Measurements from ENCODE around the gene NOVA1.

The NOVA1 gene

DNA sequence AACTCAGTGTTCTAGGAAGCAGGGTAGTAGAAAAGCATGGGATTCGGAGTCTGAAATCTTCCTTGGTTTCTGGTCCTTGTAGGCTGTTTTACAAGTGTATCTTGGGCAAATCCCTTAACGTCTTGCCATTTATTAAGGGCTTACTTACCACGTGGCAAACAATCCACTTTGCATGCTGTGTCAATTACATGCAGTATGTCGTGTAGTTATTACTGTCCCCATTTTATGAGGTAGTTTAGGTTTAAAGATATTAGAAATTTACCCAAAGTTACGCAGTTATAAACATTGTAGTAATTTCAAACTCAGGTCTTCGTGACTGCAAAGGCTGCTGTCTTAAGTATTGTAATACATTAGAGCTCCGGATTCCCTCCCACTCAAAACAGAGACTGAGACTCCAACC is 1.5 kb upstream of the NOVA1 start:
- no peak for DNase-seq (ENCODE audit: low spot score in 2 of 2)

GRCh38 chr14:26598672-26599131 is 869 bp upstream of the NOVA1 start:
- Mint-ChIP-seq H3K27ac (ENCODE audit: low read depth) (no peak overlapping the region), H3K36me3 (ENCODE audit: insufficient read depth) (no peaks in the 10 kb centered on the region)

More for the DNA sequence above, 1.5 kb upstream of the NOVA1 start:
- Mint-ChIP-seq H3K27me3 (no peaks in the 10 kb centered on the region), H3K36me3 (ENCODE audit: insufficient read depth) (no peaks in the 10 kb centered on the region), H3K9me3 (no peaks in the 10 kb centered on the region), H3K4me3 (no peak overlapping the region), H3K4me1 (no peaks in the 10 kb centered on the region), H3K27ac (ENCODE audit: low read depth) (no peak overlapping the region)
- ATAC-seq (replicated peaks; ENCODE audit: extremely low read depth, poor library complexity, severe bottlenecking), result no peak

GRCh38 chr14:26598081-26598671 is 343 bp upstream of the NOVA1 start:
- no peak for DNase-seq (ENCODE audit: low spot score in 2 of 2)
- Mint-ChIP-seq H3K4me3 (no peak overlapping the region), H3K36me3 (ENCODE audit: insufficient read depth) (no peaks in the 10 kb centered on the region), H3K27ac (ENCODE audit: low read depth) (no peak overlapping the region), H3K27me3 (no peaks in the 10 kb centered on the region), H3K4me1 (no peaks in the 10 kb centered on the region), H3K9me3 (no peaks in the 10 kb centered on the region)
- ATAC-seq (replicated peaks; ENCODE audit: extremely low read depth, poor library complexity, severe bottlenecking), result no peak

More at GRCh38 chr14:26598672-26599131, 869 bp upstream of the NOVA1 start:
- Mint-ChIP-seq H3K4me1 (no peaks in the 10 kb centered on the region), H3K4me3 (no peak overlapping the region), H3K27me3 (no peaks in the 10 kb centered on the region), H3K9me3 (no peaks in the 10 kb centered on the region)
- DNase-seq (ENCODE audit: low spot score in 2 of 2) (no peak), ATAC-seq (replicated peaks; ENCODE audit: extremely low read depth, poor library complexity, severe bottlenecking) (no peak)

DNA sequence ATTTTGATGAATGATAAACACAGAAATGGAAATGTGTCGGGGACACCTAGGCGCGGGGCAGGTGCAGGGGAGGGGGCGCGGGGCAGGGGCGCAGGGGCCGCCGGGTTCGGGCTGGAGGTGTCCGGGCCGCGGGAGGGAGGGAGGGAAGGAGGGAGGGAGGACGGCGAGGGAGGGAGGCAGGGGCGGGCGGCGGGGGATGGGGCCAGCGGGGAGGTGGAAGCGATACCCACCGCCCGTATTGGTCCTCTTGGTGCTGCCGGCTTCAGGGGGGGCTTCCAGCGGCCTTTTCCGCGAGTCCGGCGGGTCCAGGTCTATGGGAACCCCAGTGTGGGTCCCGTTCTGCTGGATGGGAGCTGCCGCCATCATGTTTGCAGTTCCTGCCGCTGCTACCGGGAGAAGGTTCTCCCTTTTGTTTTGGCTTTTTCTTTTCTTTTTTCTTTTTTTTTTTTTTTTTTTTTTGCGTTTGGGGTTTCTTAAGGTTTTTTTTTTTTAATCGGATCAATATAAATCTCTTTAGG is 703 bp downstream of the NOVA1 start:
- no peaks in the 10 kb centered on the region for H3K36me3 Mint-ChIP-seq (ENCODE audit: insufficient read depth)
- no peak for DNase-seq (ENCODE audit: low spot score in 2 of 2)
- no peaks in the 10 kb centered on the region for H3K27me3 Mint-ChIP-seq
- H3K27ac Mint-ChIP-seq (ENCODE audit: low read depth), result no peak overlapping the region
- H3K4me1 Mint-ChIP-seq, result no peaks in the 10 kb centered on the region
- ATAC-seq (replicated peaks; ENCODE audit: extremely low read depth, poor library complexity, severe bottlenecking), result no peak
- no peaks in the 10 kb centered on the region for H3K9me3 Mint-ChIP-seq
- no peak overlapping the region for H3K4me3 Mint-ChIP-seq

DNA sequence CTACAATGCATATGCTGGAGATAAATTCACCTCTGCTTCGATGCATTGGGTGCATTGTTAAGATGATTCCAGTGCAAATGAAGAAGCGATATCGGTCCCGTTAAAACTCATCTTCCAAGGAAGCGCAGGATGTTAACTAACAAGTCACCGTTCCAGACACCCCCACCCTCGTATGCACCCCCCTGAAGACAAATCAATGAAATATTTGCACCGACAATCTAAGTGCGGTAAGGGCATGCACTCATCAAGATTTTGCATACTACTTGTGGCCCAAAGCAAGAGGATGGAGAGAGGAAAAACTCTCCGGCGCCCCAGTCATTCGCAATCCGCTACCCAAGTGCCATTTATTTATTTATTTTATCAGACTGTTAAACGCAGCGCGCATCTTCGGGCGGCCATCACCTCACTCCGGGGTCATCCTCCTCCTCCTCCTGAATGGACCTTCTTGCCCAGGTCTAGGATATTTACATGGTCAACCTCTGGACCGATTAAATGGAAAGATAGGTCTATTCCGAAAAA is 1.2 kb downstream of the NOVA1 start:
- Mint-ChIP-seq H3K27ac (ENCODE audit: low read depth) (no peak overlapping the region), H3K27me3 (no peaks in the 10 kb centered on the region), H3K4me3 (no peak overlapping the region), H3K4me1 (no peaks in the 10 kb centered on the region), H3K9me3 (no peaks in the 10 kb centered on the region), H3K36me3 (ENCODE audit: insufficient read depth) (no peaks in the 10 kb centered on the region)
- DNase-seq (ENCODE audit: low spot score in 2 of 2) (no peak), ATAC-seq (replicated peaks; ENCODE audit: extremely low read depth, poor library complexity, severe bottlenecking) (no peak)

GRCh38 chr14:26595926-26596542 is 1.8 kb downstream of the NOVA1 start:
- no peak for ATAC-seq (replicated peaks; ENCODE audit: extremely low read depth, poor library complexity, severe bottlenecking)
- no peaks in the 10 kb centered on the region for H3K36me3 Mint-ChIP-seq (ENCODE audit: insufficient read depth)
- no peak overlapping the region for H3K27ac Mint-ChIP-seq (ENCODE audit: low read depth)
- H3K4me3 Mint-ChIP-seq, result no peak overlapping the region
- H3K9me3 Mint-ChIP-seq, result no peaks in the 10 kb centered on the region
- H3K27me3 Mint-ChIP-seq, result no peaks in the 10 kb centered on the region
- DNase-seq (ENCODE audit: low spot score in 2 of 2), result no peak
- H3K4me1 Mint-ChIP-seq, result no peaks in the 10 kb centered on the region

GRCh38 chr14:26594756-26595545 is 2.9 kb downstream of the NOVA1 start:
- Mint-ChIP-seq H3K4me3 (no peak overlapping the region), H3K9me3 (no peaks in the 10 kb centered on the region), H3K4me1 (no peaks in the 10 kb centered on the region), H3K27me3 (no peaks in the 10 kb centered on the region), H3K36me3 (ENCODE audit: insufficient read depth) (no peaks in the 10 kb centered on the region), H3K27ac (ENCODE audit: low read depth) (no peak overlapping the region)
- DNase-seq (ENCODE audit: low spot score in 2 of 2) (no peak), ATAC-seq (replicated peaks; ENCODE audit: extremely low read depth, poor library complexity, severe bottlenecking) (no peak)

- Mint-ChIP-seq H3K36me3 (ENCODE audit: insufficient read depth) (no peaks in the 10 kb centered on the region), H3K4me3 (no peak overlapping the region), H3K9me3 (no peaks in the 10 kb centered on the region), H3K27me3 (no peaks in the 10 kb centered on the region), H3K4me1 (no peaks in the 10 kb centered on the region), H3K27ac (ENCODE audit: low read depth) (no peak overlapping the region)
- DNase-seq (ENCODE audit: low spot score in 2 of 2) (no peak), ATAC-seq (replicated peaks; ENCODE audit: extremely low read depth, poor library complexity, severe bottlenecking) (no peak)
These were observed 3.7 kb downstream of the NOVA1 start for GRCh38 chr14:26594148-26594547.

DNA sequence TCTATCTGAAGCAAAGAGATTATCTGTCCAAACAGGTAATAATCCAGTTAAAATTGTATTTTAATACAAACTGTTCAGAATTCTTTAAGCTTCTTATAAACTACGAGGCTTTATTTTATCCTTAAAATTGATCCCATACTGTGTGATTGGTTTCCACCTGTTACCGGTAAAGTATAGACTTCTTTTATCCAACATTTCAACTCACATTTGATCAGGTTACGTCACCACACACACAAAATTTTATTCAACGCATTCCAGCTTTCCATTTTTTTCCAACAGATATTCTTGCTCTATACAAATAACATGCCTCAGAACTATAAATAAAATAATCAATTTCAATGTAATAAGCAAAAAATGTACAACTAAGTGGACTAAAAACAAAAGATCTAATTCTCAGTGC is 4.5 kb downstream of the NOVA1 start:
- ATAC-seq (replicated peaks; ENCODE audit: extremely low read depth, poor library complexity, severe bottlenecking) (no peak), DNase-seq (ENCODE audit: low spot score in 2 of 2) (no peak)
- H3K4me1 Mint-ChIP-seq, result no peaks in the 10 kb centered on the region
- H3K27ac Mint-ChIP-seq (ENCODE audit: low read depth), result no peak overlapping the region
- H3K36me3 Mint-ChIP-seq (ENCODE audit: insufficient read depth), result no peaks in the 10 kb centered on the region
- no peaks in the 10 kb centered on the region for H3K9me3 Mint-ChIP-seq
- H3K4me3 Mint-ChIP-seq, result no peak overlapping the region
- H3K27me3 Mint-ChIP-seq, result no peaks in the 10 kb centered on the region

GRCh38 chr14:26589925-26590324 is 7.9 kb downstream of the NOVA1 start:
- Mint-ChIP-seq H3K36me3 (ENCODE audit: insufficient read depth) (no peaks in the 10 kb centered on the region), H3K27ac (ENCODE audit: low read depth) (no peak overlapping the region), H3K4me3 (no peak overlapping the region), H3K27me3 (no peaks in the 10 kb centered on the region), H3K4me1 (no peaks in the 10 kb centered on the region), H3K9me3 (no peaks in the 10 kb centered on the region)
- ATAC-seq (replicated peaks; ENCODE audit: extremely low read depth, poor library complexity, severe bottlenecking) (no peak), DNase-seq (ENCODE audit: low spot score in 2 of 2) (no peak)

DNA sequence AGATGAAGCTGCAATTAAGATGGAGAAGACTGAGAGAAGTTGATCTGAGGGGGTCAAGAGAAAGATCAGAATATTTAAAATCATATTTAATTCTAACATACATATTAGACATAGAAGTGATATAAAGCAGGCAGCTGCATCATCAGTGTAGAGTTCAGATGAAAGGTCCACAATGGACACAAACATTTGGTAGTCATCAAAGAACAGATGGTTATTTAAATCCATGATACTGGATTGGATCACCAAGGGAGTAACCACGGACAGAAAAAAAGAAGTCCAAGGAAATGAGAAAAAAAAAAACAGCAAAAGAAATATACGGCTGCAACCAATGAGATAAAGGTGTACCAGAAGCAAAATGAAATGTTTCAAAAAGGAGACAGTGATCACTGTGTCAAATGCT is 20.1 kb downstream of the NOVA1 start:
- H3K4me1 Mint-ChIP-seq, result no peaks in the 10 kb centered on the region
- no peak overlapping the region for H3K27ac Mint-ChIP-seq (ENCODE audit: low read depth)
- peaks cover 14% of the 10 kb centered on the region for H3K9me3 Mint-ChIP-seq
- H3K36me3 Mint-ChIP-seq (ENCODE audit: insufficient read depth), result no peaks in the 10 kb centered on the region
- ATAC-seq (replicated peaks; ENCODE audit: extremely low read depth, poor library complexity, severe bottlenecking) (no peak), DNase-seq (ENCODE audit: low spot score in 2 of 2) (no peak)
- no peak overlapping the region for H3K4me3 Mint-ChIP-seq
- no peaks in the 10 kb centered on the region for H3K27me3 Mint-ChIP-seq

DNA sequence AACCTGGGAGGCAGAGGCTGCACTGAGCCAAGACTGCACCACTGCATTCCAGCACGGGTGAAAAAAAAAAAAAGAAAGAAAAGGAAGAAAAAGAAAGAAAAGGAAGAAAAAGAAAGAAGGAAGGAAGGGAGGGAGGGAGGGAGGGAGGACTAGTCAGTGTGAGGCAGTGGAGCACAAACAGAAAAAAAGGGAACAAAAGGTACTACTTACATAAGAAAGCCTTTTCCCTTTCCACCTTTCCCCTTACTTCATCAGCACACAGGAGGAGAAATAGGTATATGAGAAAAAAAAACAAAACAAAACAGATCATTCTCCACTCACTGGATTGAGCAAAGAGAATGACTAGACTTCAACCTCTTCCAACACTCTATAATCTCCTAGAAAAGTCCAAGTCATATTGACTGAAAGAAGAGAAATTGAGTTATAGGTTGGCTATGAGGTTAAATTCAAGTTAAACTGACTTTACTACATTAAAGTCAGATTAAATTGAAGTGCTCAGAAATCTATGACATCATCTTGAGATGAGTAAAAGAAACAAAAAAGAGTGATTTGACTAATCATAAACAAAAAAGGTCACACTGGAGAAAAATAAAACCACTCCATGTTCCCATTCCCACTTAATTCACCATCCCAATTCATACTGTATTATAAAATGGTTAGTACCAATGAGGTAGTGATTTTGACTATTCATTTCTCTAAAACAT is 43.6 kb downstream of the NOVA1 start:
- no peak overlapping the region for H3K27ac Mint-ChIP-seq (ENCODE audit: low read depth)
- no peaks in the 10 kb centered on the region for H3K4me1 Mint-ChIP-seq
- no peaks in the 10 kb centered on the region for H3K36me3 Mint-ChIP-seq (ENCODE audit: insufficient read depth)
- peaks cover 22% of the 10 kb centered on the region for H3K9me3 Mint-ChIP-seq
- H3K27me3 Mint-ChIP-seq, result no peaks in the 10 kb centered on the region
- ATAC-seq (replicated peaks; ENCODE audit: extremely low read depth, poor library complexity, severe bottlenecking), result no peak
- H3K4me3 Mint-ChIP-seq, result no peak overlapping the region
- DNase-seq (ENCODE audit: low spot score in 2 of 2), result no peak

Data from central memory CD8-positive, alpha-beta T cell (primary cell).